Heart left ventricle (tissue), 16 donors: ENCODE data around the gene ZNF487. TPM values are rescaled to one million over a fixed set of nuclear protein-coding genes. Genes with fewer than 3 reads are reported as not detected.

ENCODE experiments used
- ATAC-seq, 4 donors: fragments of 200-7000 bp; cut with Tn5 transposase; one replicate each; pipeline ENCODE4 v1.9.1; 2020 to 2022; ENCODE audit warnings: moderate library complexity in 4 of 4, mild to moderate bottlenecking in 3 of 4, moderate number of reproducible peaks in 1 of 4
- DNase-seq, 5 donors: peaks; one replicate each; pipeline ENCODE4 v3.0.0-alpha.2; 2020
- H3K27ac ChIP-seq, 12 donors: fragments of 200-600 bp; sonication (generic) in 4 of 12; one replicate each; pipeline versions ENCODE4 v1.5.0 to v1.8.0; 2016 to 2022; ENCODE audit warnings: mild to moderate bottlenecking in 2 of 12
- H3K27me3 ChIP-seq, 9 donors: fragments of 200-600 bp; sonication (generic) in 2 of 9; one replicate each; pipeline versions ENCODE4 v1.5.1 to v1.8.0; 2016 to 2022; ENCODE audit warnings: mild to moderate bottlenecking in 3 of 9
- H3K36me3 ChIP-seq, 9 donors: fragments of 200-600 bp; sonication (generic) in 2 of 9; one replicate each; pipeline versions ENCODE4 v1.5.0 to v1.8.0; 2018 to 2022; ENCODE audit warnings: mild to moderate bottlenecking in 2 of 9
- H3K4me1 ChIP-seq, 12 donors: fragments of 200-600 bp; sonication (generic) in 4 of 12; one replicate each; pipeline versions ENCODE4 v1.5.0 to v1.8.0; 2016 to 2022; ENCODE audit warnings: mild to moderate bottlenecking in 3 of 12
- H3K4me3 ChIP-seq, 12 donors: fragments of 200-600 bp; sonication (generic) in 4 of 12; one replicate each; pipeline versions ENCODE4 v1.5.0 to v1.8.0; 2017 to 2022; ENCODE audit warnings: mild to moderate bottlenecking in 9 of 12, moderate library complexity in 4 of 12
- H3K9me3 ChIP-seq, 12 donors: fragments of 200-600 bp; sonication (generic) in 4 of 12; one replicate each; pipeline versions ENCODE4 v1.5.0 to v1.8.0; 2016 to 2022; ENCODE audit warnings: mild to moderate bottlenecking in 1 of 12
- POLR2A ChIP-seq, 2 donors: fragments of 450-650 bp; IDR thresholded peaks; one replicate each; pipeline ENCODE4 v1.6.1; 2017; ENCODE audit warnings: antibody characterized with exemption in 2 of 2, mild to moderate bottlenecking in 2 of 2, moderate library complexity in 2 of 2
- WGBS, 4 donors: extraction: QIAGEN DNeasy Blood & Tissue Kit in 2 of 4; methylation state at CpG; one replicate each; pipeline versions ENCODE4 v1.1.5 to v1.1.7; 2013 to 2018; 5-methylcytosine and 5-hydroxymethylcytosine counted together
- intact Hi-C, 10 donors: fragments of 100-400 bp; cut with DNase I; formaldehyde crosslinking; loops; one replicate each; pipeline versions ENCODE4 v1.11.1 to v1.14.2; 2022
- polyA plus RNA-seq, 2 donors: library from polyadenylated mRNA; stranded (reverse); fragments of 200-250 nt; gene quantifications; one replicate each; pipeline ENCODE4 v1.2.3, GENCODE V29; 2013
- total RNA-seq, 9 donors: library from RNA; depleted of rRNA in 2 of 9; stranded (reverse); fragments of >200 nt in 2 of 9; fragmentation: NEBNext Ultra II Directional in 3 of 9; extraction: Animal tissue kit (Norgen Biotek cat#: 25700) in 3 of 9; gene quantifications; one replicate each; pipeline versions ENCODE4 v1.1.0 to v1.2.4, GENCODE V29; 2016 to 2023
- TF ChIP-seq, protein P1 (sequence below), 12 donors: fragments of 200-600 bp; sonication (generic) in 4 of 12; IDR thresholded peaks; one replicate each; pipeline versions ENCODE4 v1.5.0 to v1.8.0; 2018 to 2022; ENCODE audit warnings: antibody characterized with exemption in 12 of 12, mild to moderate bottlenecking in 5 of 12
- donor health status: ischemic (EF 13 %, LVEDD 7.1; RV severe dilation, severe dysfunction).
- donor health status: healthy with polysubstance abuse.
- donor health status: DM: no; HTN: yes; CAD: no.
- donor health status: DM: no; HTN: no; CAD: no.
- donor health status: ischemic (EF 25% LVEDD 6.9; RV normal size, moderate dysfunction).
- donor health status: ischemic (EF 25% LVEDD 5.7; RV mildly dilated, moderate dysfunction).
- donor health status: healthy.
- donor health status: DM: yes; HTN: yes; CAD: no.
- donor health status: ischemic (EF 35%, LVEDD 5.7; RV mildly dilated, moderate dysfunction).
- donor health status: nonischemic (EF 11% LVEDD 7.7; RV severe dilation, severe dysfunction).
- donor health status: DM: yes; HTN: yes; CAD: no.
- donor health status: PGD.
- donor health status: ischemic (EF 29% LVEDD 5.4; RV normal size, mild dysfunction).
- donor health status: nonischemic (EF 23%, LVEDD 6.1; RV moderate dilation, normal function).

ZNF487 gene
- total and polyA plus RNA-seq, 11 donors: 1.8 to 5.1 (median 2.4) TPM

DNA sequence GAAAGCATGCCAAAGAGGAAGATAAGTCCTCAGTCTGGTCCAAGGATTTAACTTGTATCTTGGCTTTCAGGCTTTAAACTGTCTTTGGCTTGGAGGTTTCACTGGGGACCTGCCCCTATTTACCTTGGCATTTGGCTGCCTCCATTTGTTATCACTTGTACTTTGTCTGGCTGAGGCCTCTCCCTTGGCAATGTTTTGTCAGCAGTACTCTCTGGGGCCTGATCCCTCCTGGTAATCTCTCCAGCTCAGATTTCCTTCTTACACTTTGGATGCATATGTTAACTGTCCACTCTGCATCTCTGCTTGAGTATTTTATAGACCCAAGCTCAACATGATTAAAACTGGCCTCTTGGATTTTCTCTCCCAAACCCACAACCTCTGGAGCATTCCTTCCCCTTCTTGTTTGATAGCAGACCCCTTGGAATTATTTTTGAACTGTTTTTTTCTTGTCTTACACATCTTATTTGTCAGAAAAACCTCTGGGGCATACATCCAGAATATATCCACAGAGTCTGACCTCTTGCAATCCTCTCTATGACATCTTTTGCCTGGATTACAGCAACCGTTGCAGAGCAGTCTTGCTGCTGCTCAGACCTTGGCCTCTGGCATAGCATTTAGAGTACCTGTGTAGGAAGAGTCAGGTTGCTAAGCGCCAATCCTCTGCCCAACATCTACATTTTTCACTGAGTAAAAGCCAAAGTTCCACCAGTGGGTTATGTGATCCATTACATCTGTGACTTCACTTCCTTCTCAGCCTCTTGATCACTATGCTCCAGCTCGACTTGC is 35.2 kb downstream of the ZNF487 start:
- Histone ChIP-seq H3K36me3 (peaks cover 0 to 2% (median 0%) of the 10 kb centered on the region in 9 donors), H3K4me3 (no peak overlapping the region), H3K27me3 (no peaks in the 10 kb centered on the region), H3K27ac (no peak overlapping the region), H3K9me3 (no peaks in the 10 kb centered on the region), H3K4me1 (no peaks in the 10 kb centered on the region)
- ATAC-seq (no peak), DNase-seq (no peak)
- no peak for TF ChIP-seq POLR2A (IDR thresholded peaks at IDR 0.05)
- TF ChIP-seq, protein P1, sequence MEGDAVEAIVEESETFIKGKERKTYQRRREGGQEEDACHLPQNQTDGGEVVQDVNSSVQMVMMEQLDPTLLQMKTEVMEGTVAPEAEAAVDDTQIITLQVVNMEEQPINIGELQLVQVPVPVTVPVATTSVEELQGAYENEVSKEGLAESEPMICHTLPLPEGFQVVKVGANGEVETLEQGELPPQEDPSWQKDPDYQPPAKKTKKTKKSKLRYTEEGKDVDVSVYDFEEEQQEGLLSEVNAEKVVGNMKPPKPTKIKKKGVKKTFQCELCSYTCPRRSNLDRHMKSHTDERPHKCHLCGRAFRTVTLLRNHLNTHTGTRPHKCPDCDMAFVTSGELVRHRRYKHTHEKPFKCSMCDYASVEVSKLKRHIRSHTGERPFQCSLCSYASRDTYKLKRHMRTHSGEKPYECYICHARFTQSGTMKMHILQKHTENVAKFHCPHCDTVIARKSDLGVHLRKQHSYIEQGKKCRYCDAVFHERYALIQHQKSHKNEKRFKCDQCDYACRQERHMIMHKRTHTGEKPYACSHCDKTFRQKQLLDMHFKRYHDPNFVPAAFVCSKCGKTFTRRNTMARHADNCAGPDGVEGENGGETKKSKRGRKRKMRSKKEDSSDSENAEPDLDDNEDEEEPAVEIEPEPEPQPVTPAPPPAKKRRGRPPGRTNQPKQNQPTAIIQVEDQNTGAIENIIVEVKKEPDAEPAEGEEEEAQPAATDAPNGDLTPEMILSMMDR (IDR thresholded peaks at IDR 0.05): no peak
- intact Hi-C loops: no loop called here
- 82 to 90% (median 86%) methylated on average over 3 of the region's 3 CpGs for WGBS, 4 donors

DNA sequence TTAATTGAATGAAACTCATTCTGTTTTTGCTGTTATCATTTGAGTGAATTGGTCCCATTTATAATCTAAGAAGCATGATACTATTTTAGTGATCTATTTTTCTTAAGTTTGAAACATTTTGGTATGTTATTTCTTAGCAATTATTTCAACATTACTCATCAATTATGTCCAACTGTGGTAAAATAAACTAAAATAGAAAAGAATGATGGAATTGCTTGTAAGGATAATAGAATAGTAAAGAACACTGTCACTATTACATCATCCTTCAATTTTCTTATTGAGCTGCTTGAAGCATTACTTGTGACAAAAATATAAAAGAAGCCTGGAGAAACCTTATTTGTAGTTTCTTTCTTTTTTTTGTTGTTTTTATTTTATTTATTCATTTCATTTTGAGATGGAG is 42.4 kb downstream of the ZNF487 start:
- intact Hi-C loops: no loop called here
- no peak for TF ChIP-seq POLR2A (IDR thresholded peaks at IDR 0.05)
- TF ChIP-seq, protein P1 (IDR thresholded peaks at IDR 0.05): no peak

DNA sequence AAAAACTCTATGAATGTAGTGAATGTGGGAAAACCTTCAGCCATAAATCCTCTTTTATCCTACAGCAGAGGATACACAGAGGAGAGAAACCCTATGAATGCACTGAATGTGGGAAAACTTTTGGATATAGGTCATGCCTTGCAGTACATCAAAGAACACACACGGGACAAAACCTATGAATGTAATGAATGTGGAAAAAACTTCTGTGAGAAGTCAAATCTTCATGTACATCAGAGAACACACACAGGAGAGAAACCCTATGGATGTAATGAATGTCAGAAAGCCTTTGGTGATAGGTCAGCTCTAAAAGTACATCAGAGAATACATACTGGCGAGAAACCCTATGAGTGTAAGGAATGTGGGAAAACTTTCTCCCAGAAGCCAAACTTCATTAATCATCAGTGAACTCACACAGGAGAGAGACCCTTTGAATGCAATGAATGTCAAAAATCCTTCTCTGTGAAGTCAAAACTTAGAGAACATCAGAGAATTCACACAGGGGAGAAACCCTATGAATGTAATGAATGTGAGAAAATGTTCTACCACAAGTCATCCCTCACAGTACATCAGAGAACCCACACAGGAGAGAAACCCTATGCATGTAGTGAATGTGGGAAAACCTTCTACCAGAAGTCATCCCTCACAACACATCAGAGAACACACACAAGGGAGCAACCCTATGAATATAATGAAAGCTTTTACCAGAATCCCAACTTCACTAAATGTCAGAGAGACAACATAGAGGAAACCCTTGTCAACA is 45.6 kb downstream of the ZNF487 start:
- H3K27me3 ChIP-seq: no peaks in the 10 kb centered on the region
- DNase-seq (no peak), ATAC-seq (no peak)
- TF ChIP-seq, protein P1 (IDR thresholded peaks at IDR 0.05): no peak
- TF ChIP-seq POLR2A (IDR thresholded peaks at IDR 0.05): no peak
- no peaks in the 10 kb centered on the region for H3K4me1 ChIP-seq
- H3K4me3 ChIP-seq: no peak overlapping the region
- intact Hi-C loops: no loop called here
- 93 to 95% (median 94%) methylated on average over 2 of the region's 2 CpGs for WGBS, 4 donors
- H3K27ac ChIP-seq: no peak overlapping the region
- H3K9me3 ChIP-seq: peaks cover 0 to 66% (median 37%) of the 10 kb centered on the region in 12 donors
- peaks cover 0 to 23% (median 4%) of the 10 kb centered on the region in 9 donors for H3K36me3 ChIP-seq

More for the DNA sequence above, 42.4 kb downstream of the ZNF487 start:
- no peak for ATAC-seq
- H3K36me3 ChIP-seq: peaks cover 0 to 25% (median 4%) of the 10 kb centered on the region in 9 donors
- no peak for DNase-seq
- H3K27me3 ChIP-seq: no peaks in the 10 kb centered on the region
- H3K4me1 ChIP-seq: no peaks in the 10 kb centered on the region
- no peak overlapping the region for H3K27ac ChIP-seq
- H3K4me3 ChIP-seq: no peak overlapping the region
- peaks cover 0 to 39% (median 23%) of the 10 kb centered on the region in 12 donors for H3K9me3 ChIP-seq

DNA sequence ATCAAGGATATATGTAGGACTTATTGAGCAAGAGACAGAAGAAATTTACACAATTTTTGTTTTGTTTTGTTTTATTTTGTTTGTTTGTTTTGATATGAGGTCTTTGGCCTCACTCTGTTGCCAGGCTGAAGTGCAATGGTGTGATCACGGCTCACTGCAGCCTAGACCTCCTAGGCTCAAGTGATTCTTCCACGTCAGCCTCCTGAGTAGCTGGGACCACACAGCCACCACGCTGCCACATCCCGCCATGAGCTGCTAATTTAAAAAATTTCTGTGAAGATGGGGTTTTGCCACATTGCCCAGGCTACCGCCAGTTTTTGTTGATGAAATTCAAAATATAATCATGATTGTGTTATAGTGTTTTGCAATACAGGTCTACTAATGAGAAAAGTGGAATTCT is 54.9 kb downstream of the ZNF487 start:
- no peaks in the 10 kb centered on the region for H3K36me3 ChIP-seq
- H3K9me3 ChIP-seq: peaks cover 0 to 9% (median 2%) of the 10 kb centered on the region in 12 donors
- no peaks in the 10 kb centered on the region for H3K4me1 ChIP-seq
- WGBS, 4 donors: 89 to 97% (median 93%) methylated on average over 5 of the region's 5 CpGs
- no peak overlapping the region for H3K27ac ChIP-seq
- intact Hi-C loops: no loop called here
- no peak overlapping the region for H3K4me3 ChIP-seq
- H3K27me3 ChIP-seq: no peaks in the 10 kb centered on the region
- DNase-seq (no peak), ATAC-seq (no peak)
- no peak for TF ChIP-seq POLR2A (IDR thresholded peaks at IDR 0.05)
- TF ChIP-seq, protein P1 (IDR thresholded peaks at IDR 0.05): no peak
